Loucy (cell line): ENCODE results near the gene MTMR4.
"Not testable (repeated sequence)": the region's sequence is repeated elsewhere in the genome, so short reads cannot be mapped to it uniquely, and the experiment has no call there.

Experiments used
- EZH2phosphoT487 ChIP-seq: fragments of 200-600 bp; IDR thresholded peaks from 2 replicates; pipeline ENCODE4 v1.6.1; 2018; ENCODE audit warnings: antibody characterized with exemption, mild to moderate bottlenecking, moderate library complexity, borderline replicate concordance
- TF ChIP-seq, protein P1 (sequence below): fragments of 200-600 bp; sonication (generic); conservative IDR thresholded peaks from 2 replicates; pipeline ENCODE4 v1.5.1; 2014; ENCODE audit warnings: mild to moderate bottlenecking, antibody characterized with exemption, low read length

DNA sequence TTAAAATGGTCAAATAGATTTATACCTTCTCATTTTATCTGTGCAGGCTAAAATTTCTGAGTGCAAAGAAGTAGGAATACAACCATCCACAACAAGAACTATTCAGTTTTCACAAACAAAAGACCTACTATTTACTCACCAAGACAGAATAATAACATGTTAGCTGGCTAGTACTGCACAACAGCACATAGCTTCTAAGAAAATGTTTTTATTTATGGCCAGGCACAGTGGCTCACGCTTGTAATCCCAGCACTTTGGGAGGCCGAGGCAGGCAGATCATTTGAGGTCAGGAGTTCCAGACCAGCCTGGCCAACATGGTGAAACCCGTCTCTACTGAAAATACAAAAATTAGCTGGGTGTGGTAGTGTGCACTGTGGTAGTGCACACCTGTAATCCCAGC, 40.7 kb upstream of the MTMR4 start:
- TF ChIP-seq, protein P1, sequence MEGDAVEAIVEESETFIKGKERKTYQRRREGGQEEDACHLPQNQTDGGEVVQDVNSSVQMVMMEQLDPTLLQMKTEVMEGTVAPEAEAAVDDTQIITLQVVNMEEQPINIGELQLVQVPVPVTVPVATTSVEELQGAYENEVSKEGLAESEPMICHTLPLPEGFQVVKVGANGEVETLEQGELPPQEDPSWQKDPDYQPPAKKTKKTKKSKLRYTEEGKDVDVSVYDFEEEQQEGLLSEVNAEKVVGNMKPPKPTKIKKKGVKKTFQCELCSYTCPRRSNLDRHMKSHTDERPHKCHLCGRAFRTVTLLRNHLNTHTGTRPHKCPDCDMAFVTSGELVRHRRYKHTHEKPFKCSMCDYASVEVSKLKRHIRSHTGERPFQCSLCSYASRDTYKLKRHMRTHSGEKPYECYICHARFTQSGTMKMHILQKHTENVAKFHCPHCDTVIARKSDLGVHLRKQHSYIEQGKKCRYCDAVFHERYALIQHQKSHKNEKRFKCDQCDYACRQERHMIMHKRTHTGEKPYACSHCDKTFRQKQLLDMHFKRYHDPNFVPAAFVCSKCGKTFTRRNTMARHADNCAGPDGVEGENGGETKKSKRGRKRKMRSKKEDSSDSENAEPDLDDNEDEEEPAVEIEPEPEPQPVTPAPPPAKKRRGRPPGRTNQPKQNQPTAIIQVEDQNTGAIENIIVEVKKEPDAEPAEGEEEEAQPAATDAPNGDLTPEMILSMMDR: not testable (repeated sequence)
- not testable (repeated sequence) for TF ChIP-seq EZH2phosphoT487
